COLO668 (cell line): ENCODE measurements around the gene ATP13A4.

Source experiments
- DNase-seq: peaks from one replicate; lab custom pipeline; 2025; ENCODE audit not compliant: unreplicated experiment; lab: John Stamatoyannopoulos, UW

The ATP13A4 gene

DNA sequence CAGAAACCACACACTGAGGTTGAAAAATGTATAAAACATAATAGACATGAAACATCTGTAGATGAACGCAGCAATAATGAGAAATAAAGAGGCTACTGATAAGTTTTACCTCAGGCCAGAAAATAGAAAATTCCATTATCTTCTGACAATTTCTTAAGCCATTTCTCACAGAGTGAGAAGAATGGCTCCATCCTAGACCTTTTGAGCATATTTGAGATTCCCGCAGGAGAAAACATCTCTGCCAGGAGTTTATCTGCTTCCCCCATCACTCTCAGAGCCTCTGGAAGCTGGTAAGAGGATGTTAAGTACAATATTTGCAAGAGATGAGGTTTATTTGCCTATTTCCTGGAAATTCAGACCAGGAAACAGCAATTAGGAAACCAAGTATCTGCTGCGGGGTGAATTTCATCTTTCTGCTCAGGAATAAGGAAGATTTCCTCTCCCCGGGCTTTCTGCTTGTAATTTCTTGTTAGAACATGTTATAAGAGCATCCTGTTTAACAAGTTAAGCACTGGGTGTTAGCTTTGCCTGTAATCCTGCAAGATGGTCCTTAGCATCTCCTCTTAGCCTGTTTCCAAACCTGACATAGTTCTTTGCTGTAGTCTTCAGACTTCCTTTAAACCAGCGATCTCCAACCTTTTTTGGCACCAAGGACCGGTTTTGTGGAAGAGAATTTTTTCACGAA is 54.8 kb downstream of the ATP13A4 start:
- no peak for DNase-seq

DNA sequence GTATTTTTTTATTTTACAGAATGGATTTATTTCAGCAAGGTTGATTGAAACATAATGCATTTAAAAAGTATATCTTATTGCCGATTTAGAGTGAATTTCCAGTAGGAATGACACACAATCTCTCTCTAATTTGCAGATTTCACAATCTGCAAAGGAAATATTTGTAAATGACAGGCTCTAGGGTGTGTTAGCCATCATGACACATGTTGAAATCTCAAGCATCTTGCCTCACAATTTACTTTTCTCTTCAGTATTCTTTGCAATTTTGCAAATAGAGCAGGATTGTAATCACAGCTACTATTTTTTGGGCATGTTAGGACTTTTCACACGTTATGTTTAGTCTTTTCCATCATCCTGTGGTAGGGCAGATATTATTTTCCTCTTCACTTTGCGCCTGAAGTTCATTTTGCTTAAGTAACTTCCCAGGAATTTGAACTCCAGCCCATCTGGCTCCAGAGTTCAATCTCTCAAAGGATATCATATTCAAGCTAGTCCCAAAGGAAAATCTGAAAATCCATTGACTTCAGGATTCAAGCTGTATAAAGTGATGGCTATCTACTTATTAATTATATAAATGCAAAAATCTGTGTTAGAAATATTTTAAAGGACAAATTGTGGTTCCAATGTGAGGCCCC is 55.4 kb downstream of the ATP13A4 start:
- DNase-seq, result no peak

DNA sequence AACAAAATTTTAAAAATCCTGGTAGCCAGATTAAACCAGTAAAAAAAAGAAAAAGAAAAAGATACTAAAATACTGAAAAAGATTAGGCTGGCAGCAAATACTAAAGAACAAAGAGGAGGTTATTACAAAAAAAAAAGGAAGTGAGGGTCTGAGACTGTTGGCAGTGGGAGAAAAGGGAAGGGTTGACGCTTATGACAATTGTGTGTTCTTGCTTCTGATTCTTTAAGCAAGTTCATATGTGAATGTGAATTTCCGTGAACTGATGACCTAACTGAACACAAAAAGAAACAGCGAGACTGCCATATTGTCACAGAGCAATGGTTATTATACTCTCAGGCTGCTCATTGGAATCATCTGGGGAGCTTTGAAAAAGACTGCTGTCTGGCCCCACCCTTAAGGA is 56.5 kb downstream of the ATP13A4 start:
- DNase-seq, result no peak

GRCh38 chr3:193496658-193497057 is 58.0 kb downstream of the ATP13A4 start:
- DNase-seq, result no peak

DNA sequence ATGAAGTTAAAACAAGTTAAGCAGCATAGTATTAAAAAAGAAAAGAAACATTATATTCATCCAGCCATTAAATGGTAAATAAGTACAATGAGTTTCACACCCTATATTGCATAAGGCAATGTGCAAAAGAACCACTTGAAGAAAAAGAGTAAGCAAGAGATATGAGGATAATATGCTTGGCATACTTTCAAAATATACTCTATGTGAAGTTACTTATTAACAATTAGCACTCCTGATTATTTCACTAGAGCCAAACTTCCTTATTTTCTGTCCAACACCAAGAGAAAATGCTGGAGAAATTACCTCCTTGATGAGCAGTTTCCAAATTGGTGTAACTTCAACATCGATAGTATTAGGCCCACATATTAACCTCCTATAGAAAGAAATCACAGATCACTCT is 63.7 kb downstream of the ATP13A4 start:
- DNase-seq, result no peak

DNA sequence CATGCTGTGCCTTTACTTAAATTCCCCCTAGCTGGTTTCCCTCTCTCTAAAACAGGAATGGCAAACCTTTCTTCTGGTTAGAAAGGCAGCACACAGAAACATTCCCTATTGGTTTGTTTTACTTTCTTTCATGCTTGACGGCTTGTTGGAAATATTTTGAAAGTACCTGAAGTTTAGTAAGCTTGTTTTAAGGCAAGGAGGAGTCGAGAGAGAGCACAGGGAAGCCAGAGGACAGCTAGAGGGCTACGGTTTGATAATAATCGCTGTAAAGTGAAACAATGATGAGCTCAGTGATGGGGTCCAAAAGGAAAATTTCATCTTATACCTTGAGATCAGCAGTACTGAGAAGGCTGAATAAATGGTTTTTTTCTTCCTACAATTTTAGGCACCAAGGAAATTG is 64.1 kb downstream of the ATP13A4 start:
- DNase-seq, result no peak

DNA sequence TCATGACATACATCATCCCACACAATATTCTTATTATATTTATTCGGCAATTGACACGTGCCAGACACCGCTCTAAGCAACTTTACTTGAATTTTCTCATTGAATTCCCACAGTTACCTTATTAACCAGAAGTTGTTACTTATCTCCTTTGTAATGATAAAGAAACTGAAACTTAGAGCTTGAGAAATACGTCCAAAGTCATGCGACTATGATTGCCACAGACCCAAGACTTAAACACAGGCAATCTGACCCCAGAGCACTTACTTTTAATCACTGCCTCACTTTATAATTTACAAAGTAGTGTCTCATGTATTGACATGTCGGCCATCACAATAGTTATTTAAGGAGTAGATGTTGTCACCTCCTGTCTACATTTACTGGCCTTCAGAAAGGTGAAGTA is 64.7 kb downstream of the ATP13A4 start:
- no peak for DNase-seq

GRCh38 chr3:193488741-193489140 is 66.0 kb downstream of the ATP13A4 start:
- DNase-seq, result no peak

DNA sequence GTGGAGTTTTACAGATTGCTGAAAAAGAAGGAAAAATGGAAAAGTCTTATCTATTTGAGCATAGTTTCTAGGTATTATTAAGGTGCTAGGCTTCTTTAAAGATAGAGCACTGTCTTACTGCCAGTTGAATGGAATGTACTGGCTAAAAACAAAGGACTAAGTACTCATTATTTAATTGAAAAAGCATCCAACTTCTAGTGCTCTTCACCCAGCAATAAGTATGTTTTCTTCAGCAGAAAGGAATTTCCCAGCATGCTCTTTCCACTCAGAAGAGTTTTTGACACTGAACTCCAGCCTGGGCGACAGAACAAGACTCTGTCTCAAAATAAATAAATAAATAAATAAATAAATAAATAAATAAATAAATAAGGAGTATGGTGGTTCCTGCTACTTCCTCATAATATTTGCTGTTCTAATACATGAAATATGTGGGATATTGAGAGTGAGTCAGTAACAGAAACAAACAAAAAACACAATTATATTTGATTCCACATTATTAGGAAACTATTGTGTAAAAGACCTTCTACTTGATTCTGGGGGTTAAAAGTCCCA is 70.6 kb downstream of the ATP13A4 start:
- no peak for DNase-seq

- DNase-seq, result no peak
These were observed 73.3 kb downstream of the ATP13A4 start for GRCh38 chr3:193481436-193481835.

DNA sequence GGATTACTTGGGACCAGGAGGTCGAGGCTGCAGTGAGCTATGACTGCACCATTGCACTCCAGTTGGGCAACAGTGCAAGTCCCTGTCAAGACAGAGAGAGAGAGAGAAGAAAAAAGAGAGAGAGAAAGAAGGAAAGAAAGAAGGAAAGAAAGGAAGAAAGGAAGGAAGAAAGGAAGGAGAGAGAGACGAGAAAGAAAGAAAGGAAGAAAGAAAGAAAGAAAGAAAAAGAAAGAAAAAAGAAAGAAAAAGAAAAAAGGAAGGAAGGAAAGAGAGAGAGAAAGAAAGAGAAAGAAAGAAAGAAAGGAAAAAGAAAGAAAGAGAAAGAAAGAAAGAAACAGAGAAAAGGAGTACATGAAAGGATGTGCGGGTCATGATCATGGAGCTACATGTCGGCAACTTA is 80.2 kb downstream of the ATP13A4 start:
- DNase-seq, result no peak

DNA sequence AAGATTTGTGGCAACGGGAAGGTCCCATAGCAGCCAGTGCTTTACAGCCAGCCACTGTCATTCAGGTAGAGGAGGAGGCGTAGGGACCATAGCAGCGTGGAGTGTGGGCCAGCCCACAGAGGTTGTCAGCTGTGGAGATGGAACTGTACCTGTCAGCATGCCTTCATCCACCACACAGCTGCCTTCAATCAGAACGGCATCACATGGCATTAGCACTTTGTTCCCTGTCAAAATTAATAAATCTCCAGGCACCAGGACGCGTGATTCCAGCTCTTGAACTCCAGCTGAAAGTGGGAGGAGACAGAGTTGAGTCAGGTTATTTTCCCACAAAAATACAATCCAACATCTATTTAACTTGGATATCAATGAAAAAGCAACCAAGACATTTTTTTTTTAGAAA is 84.0 kb downstream of the ATP13A4 start:
- no peak for DNase-seq

DNA sequence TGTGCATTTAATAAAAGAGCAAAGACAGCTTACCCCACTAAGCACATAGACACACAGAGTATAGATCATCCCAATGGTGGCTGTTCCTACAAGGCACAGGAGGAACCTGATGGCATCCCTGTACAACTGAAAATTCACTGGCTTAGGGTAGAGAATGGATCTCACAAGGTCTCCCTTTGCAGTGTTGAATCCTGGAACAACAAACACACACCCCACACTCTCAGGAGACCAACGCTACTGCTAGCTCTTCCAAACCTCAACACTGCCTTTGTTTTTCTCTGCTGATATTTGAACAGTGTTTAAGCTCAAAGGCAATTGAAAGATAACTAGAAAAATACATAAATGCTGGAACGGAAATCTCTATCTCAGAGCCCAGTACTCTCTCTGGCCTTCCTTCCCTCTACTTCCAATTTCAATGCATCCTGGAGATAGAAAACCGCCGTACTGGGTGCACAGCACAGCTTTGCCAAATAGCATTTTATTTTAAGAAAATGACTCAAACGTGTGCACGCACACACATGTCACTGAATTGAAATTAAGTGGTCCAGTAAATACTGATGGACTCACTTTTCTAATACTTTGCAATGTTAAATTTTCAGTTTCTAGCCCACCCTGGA is 88.6 kb downstream of the ATP13A4 start:
- no peak for DNase-seq

- DNase-seq, result no peak
These were observed 89.8 kb downstream of the ATP13A4 start for GRCh38 chr3:193464889-193465288.

- DNase-seq, result no peak
These were observed 97.2 kb downstream of the ATP13A4 start for GRCh38 chr3:193457526-193457925.

DNA sequence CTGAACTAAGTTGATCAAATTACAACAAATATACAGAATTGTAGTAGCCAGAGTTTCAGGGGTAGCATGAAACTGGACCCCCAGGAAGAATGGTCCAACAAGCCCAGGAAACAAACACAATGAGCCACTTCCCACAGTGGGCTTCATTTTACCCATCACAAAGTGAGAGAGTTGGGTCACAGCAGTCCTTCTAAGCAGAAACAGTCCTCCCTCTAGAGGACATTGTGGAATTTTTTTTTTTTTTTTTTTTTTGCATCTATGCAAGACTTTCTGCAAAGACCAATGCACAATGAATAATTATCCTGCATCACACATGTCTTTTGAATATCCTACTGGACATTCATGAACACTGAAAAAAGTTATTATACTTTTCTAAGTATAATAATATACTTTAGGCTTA is 102.4 kb downstream of the ATP13A4 start:
- no peak for DNase-seq

GRCh38 chr3:193451902-193452301 is 102.8 kb downstream of the ATP13A4 start:
- DNase-seq, result no peak

GRCh38 chr3:193446965-193447602 is 107.6 kb downstream of the ATP13A4 start:
- DNase-seq, result no peak

DNA sequence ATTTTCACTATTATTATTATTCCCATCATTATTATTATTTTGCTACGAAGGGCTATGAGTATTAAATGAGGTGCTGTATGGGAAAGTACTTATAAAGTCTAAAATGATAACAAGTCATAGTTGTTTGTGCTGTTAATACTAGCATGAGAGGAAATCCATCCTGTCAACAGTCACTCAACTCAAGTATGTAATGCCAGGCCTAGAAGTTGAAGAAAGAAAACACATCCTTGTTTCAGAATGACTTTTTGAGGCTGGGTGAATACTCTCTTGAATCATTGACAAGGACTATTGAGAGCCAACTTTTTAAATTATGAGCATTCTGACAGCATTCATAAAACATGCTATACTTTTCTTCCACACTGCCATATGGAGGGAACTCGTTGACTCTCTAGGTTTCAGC is 115.3 kb downstream of the ATP13A4 start:
- no peak for DNase-seq

- DNase-seq, result no peak
These were observed 135.9 kb downstream of the ATP13A4 start for GRCh38 chr3:193418576-193419373.

GRCh38 chr3:193416629-193417028 is 138.1 kb downstream of the ATP13A4 start:
- no peak for DNase-seq
